IgD-negative memory B cell (primary cell): ENCODE data around the gene XXYLT1. TPM values are rescaled to one million over a fixed set of nuclear protein-coding genes. Genes with fewer than 3 reads are reported as not detected.

Experiments
- H3K27ac Mint-ChIP-seq, 3 donors: one replicate each; pipeline ENCODE4 v1.8.0; 2020 to 2022; ENCODE audit warnings: mild to moderate bottlenecking in 3 of 3, mixed read lengths in 3 of 3, moderate library complexity in 1 of 3
- H3K27me3 Mint-ChIP-seq: one replicate; pipeline ENCODE4 v1.8.0; 2021; ENCODE audit warnings: mixed read lengths
- H3K36me3 Mint-ChIP-seq: one replicate; pipeline ENCODE4 v1.8.0; 2020; ENCODE audit warnings: mild to moderate bottlenecking, mixed read lengths
- H3K4me1 Mint-ChIP-seq, 3 donors: one replicate each; pipeline ENCODE4 v1.8.0; 2020 to 2022; ENCODE audit warnings: mixed read lengths in 3 of 3, mild to moderate bottlenecking in 1 of 3
- H3K4me3 Mint-ChIP-seq, 4 donors: one replicate each; pipeline ENCODE4 v1.8.0; 2020 to 2022; ENCODE audit warnings: mild to moderate bottlenecking in 4 of 4, mixed read lengths in 4 of 4, moderate library complexity in 3 of 4
- H3K9me3 Mint-ChIP-seq, 3 donors: one replicate each; pipeline ENCODE4 v1.8.0; 2020 to 2021; ENCODE audit warnings: mixed read lengths in 3 of 3, mild to moderate bottlenecking in 1 of 3
- polyA plus RNA-seq: library from polyadenylated mRNA; unstranded; fragments of 300-500 nt; fragmentation: Illumina TruSeq; gene quantifications from one replicate; pipeline ENCODE4 v1.2.3, GENCODE V29; 2021

XXYLT1 gene
- polyA plus RNA-seq, 1 donor from 2014 or later: 5.2 TPM

DNA sequence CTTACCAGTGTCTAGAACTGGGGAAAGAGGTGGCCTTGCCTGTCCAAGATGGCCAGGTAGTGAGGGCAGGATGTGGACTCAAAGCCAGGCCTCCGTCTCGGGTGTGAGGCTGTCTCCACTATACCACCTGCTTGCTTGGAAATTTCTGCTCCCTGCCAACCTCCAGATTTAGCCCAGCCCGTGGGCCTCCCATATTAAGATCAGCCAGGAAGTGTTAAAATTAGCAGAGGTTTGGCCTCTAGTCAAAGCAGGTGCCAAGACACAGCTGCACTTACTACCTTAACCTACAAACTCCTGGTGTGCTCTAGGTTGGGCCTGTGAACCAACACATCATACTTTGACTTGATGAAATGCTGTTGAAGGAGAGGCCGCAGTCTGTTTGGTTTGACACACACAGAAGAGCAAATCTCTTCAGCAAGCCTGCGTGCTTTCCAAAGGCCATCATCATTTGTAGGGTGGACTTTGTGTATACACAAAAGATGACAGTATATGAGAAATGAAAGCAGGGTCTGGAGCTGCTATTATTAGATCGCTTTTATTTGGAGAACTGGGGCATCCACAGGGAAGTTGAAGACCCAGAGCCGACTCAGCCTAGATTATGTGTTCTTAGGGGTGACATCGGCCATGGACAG is 206.5 kb downstream of the XXYLT1 start:
- Mint-ChIP-seq H3K27ac (no peak overlapping the region), H3K9me3 (no peaks in the 10 kb centered on the region), H3K4me1 (peaks cover 10 to 19% (median 15%) of the 10 kb centered on the region in 3 donors), H3K4me3 (peak overlapping the region in 2 of 4 donors; percentile 82 to 90), H3K36me3 (peaks cover 10% of the 10 kb centered on the region), H3K27me3 (no peaks in the 10 kb centered on the region)

DNA sequence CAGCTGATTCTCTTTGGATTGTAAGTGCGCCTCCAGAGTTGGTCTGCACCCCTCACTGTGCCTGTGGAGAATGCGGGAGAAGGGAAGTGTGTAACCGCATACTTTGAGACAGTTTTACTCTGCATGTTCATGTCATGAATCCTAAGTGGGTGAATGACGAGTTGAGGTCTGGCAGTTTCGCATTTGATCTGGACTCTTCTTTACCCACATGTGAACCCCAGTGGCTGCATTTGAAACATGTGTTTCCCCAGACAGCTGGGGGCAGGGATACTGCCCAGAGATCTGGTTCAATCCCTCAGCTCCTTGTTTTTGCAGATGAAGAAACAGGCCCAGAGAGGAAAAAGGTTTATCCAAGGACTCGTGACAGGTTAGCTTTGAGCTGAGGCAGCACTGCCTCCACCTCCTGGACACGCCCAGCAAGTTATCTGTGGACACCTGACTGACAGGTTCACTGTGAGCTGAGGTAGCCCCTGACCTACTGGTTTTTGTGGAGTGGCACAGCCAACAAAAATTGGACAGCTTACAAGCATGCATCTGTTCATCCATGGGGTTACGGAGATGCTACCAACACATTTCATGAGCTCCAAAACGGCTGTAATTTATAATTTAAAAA is 207.3 kb downstream of the XXYLT1 start:
- H3K4me1 Mint-ChIP-seq: peaks cover 10 to 19% (median 15%) of the 10 kb centered on the region in 3 donors
- no peaks in the 10 kb centered on the region for H3K9me3 Mint-ChIP-seq
- H3K4me3 Mint-ChIP-seq: peak overlapping the region in 1 of 4 donors; percentile 67
- no peak overlapping the region for H3K27ac Mint-ChIP-seq
- no peaks in the 10 kb centered on the region for H3K27me3 Mint-ChIP-seq
- H3K36me3 Mint-ChIP-seq: peaks cover 6% of the 10 kb centered on the region

GRCh38 chr3:195062866-195063540 is 208.0 kb downstream of the XXYLT1 start:
- H3K36me3 Mint-ChIP-seq: peaks cover 3% of the 10 kb centered on the region

DNA sequence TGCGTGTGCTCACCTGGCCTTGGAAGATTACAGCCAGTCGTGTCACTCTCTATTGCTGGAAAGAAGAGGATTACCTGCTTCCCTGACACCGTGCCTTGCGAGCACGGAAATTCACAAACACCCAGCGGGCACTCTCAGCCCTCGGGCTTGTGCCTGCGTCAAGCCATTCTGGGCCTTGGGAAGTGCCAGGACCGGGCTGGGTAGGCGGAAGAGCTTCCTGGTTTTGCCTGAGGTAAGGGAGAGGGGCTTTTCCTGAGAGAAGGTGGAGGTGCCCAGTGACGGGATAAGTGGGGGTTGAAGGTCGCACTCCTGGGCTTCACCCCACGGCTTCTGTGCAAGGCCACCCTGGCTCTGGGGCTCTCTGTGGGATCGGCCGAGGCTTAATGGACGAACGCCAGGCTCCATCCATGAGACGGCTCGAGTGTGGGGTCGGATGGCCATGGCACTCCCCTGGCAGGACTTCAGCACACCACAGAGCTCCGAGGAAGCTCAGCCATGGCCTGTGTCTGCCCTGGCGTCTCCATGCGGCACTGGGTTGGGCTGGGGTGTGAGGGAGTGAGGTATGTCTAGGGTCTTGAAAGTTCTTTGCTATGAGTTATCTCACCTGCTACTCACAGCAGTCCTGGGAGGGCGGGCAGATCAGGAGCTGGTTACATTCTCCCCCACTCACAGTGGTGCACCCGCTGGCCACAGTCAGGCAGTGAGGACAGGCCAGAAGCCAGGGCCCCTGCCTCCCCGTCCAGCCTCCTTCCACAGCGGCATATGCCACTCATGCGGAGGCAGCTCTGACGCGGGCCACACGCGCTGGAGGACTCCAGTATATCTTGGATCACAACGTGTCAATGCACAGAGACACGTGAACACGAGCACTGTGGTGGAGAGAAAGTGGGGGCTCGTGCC is 209.0 kb downstream of the XXYLT1 start:
- Mint-ChIP-seq H3K4me1 (peaks cover 10 to 15% (median 15%) of the 10 kb centered on the region in 3 donors), H3K36me3 (peaks cover 2% of the 10 kb centered on the region), H3K4me3 (no peak overlapping the region), H3K27ac (peak overlapping the region in 1 of 3 donors; percentile 82), H3K9me3 (no peaks in the 10 kb centered on the region), H3K27me3 (no peaks in the 10 kb centered on the region)

More at GRCh38 chr3:195062866-195063540, 208.0 kb downstream of the XXYLT1 start:
- no peak overlapping the region for H3K27ac Mint-ChIP-seq
- H3K9me3 Mint-ChIP-seq: no peaks in the 10 kb centered on the region
- H3K27me3 Mint-ChIP-seq: no peaks in the 10 kb centered on the region
- H3K4me1 Mint-ChIP-seq: peaks cover 10 to 19% (median 15%) of the 10 kb centered on the region in 3 donors
- H3K4me3 Mint-ChIP-seq: peak overlapping the region in 1 of 4 donors; percentile 67

DNA sequence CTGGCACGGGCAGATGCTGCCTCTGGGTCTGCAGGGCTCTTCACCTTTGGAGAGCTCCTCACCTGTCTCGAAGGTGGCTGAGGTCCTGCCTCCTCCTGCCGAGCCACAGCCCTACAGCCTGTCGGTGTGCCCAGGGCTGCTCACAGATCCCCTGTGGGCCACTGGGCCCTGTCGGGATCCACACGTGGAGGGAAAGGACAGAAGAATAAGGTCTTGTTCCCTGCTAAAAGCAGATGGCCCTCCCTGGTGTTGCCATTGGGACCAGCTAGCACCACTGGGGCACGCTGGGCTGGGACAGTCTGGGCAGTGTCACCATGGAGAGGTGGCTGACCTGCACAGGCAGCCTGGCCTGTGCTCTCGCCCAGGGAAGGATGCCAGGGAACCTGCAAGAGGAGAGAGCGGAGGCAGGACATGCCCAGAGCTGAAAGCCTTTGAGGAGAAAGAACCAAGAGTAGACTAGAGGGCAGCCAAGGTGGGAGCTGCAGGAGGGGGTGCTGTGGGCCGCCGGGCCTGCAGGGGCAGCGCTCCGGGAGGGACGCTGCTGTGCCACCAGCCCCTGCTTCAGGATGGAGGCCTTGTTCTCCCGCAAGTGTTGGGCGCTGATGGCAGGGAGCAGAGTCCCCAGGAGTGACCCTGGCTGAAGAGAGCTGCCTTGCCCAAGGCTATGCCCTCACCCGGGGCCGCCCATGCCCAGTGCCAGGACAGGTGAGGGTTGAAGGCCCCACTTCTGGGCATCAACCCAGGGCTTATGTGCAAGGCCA is 210.2 kb downstream of the XXYLT1 start:
- Mint-ChIP-seq H3K9me3 (no peaks in the 10 kb centered on the region), H3K4me1 (peaks cover 10 to 15% (median 15%) of the 10 kb centered on the region in 3 donors), H3K27me3 (no peaks in the 10 kb centered on the region), H3K36me3 (peaks cover 2% of the 10 kb centered on the region), H3K27ac (no peak overlapping the region), H3K4me3 (no peak overlapping the region)

- Mint-ChIP-seq H3K27me3 (no peaks in the 10 kb centered on the region), H3K36me3 (peaks cover 2% of the 10 kb centered on the region), H3K4me1 (peaks cover 12 to 15% (median 14%) of the 10 kb centered on the region in 3 donors), H3K9me3 (no peaks in the 10 kb centered on the region), H3K27ac (no peak overlapping the region), H3K4me3 (no peak overlapping the region)
Observed at GRCh38 chr3:195060217-195060481, 210.8 kb downstream of the XXYLT1 start.

- Mint-ChIP-seq H3K36me3 (no peaks in the 10 kb centered on the region), H3K4me3 (peak overlapping the region in 1 of 4 donors; percentile 23), H3K9me3 (no peaks in the 10 kb centered on the region), H3K27ac (no peak overlapping the region), H3K4me1 (peaks cover 9 to 12% (median 10%) of the 10 kb centered on the region in 3 donors), H3K27me3 (peaks cover 3% of the 10 kb centered on the region)
Observed at GRCh38 chr3:195059471-195060216, 211.3 kb downstream of the XXYLT1 start.

- Mint-ChIP-seq H3K27me3 (peaks cover 3% of the 10 kb centered on the region), H3K27ac (peak overlapping the region in 1 of 3 donors; percentile 46), H3K36me3 (no peaks in the 10 kb centered on the region), H3K4me3 (no peak overlapping the region), H3K9me3 (no peaks in the 10 kb centered on the region), H3K4me1 (peaks cover 4 to 6% (median 6%) of the 10 kb centered on the region in 3 donors)
Observed at GRCh38 chr3:195059006-195059350, 212.0 kb downstream of the XXYLT1 start.

DNA sequence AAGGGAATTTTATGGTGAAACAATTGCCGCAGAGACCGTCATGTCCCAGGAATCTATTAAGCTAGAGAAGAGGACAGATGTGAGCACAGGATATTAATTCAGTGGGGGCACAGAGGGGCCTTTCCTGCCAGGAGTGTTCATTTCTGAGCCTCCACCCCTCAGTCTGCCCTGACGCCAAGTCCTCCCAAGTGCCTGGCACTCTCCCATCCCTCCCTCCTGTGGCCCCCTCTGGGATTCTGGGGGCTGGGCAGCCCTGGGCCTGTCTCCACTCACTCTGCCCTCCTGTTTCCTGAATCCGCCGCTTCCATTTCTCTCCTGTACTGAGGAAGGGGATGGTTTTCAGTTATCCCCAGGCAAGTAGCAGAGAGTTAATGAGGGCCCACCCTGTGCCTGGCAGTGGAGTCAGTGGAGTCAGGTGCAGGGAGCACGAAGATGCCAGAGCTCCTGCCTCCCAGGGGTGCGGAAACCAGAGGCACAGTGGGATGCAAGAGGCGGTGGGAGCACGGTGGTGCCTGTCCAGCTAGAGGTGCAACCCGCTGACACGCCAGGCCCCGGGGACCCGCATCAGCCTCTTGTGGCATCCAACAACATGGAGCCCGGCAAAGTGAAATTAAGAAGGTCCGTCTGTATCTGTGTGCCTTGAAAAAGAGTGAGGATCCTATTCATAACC is 212.5 kb downstream of the XXYLT1 start:
- no peak overlapping the region for H3K27ac Mint-ChIP-seq
- H3K27me3 Mint-ChIP-seq: peaks cover 3% of the 10 kb centered on the region
- no peak overlapping the region for H3K4me3 Mint-ChIP-seq

DNA sequence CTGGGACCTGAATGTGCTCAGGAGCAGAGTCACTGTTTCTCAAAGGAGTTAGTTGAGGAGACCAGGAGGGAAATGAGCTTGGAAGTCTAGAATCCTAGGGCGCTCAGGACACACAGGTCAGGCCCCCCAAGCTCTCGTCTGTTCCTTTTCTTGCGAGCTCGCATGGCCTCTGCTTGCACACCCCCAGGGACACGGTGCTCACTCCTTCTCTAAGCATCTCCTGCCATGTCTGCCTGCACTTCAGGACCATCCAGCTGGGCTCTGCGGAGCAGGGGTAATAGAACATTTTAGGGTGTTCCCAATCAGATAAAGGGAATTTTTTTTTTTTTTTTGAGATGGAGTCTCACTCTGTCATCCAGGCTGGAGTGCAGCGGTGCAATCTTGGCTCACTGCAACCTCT is 213.2 kb downstream of the XXYLT1 start:
- Mint-ChIP-seq H3K27ac (no peak overlapping the region), H3K36me3 (no peaks in the 10 kb centered on the region), H3K4me3 (no peak overlapping the region), H3K4me1 (peaks cover 0 to 7% (median 0%) of the 10 kb centered on the region in 3 donors), H3K9me3 (no peaks in the 10 kb centered on the region), H3K27me3 (peaks cover 3% of the 10 kb centered on the region)

More for the DNA sequence above, 212.5 kb downstream of the XXYLT1 start:
- H3K4me1 Mint-ChIP-seq: peaks cover 1 to 8% (median 3%) of the 10 kb centered on the region in 3 donors
- no peaks in the 10 kb centered on the region for H3K36me3 Mint-ChIP-seq
- H3K9me3 Mint-ChIP-seq: no peaks in the 10 kb centered on the region

GRCh38 chr3:195056506-195056905 is 214.5 kb downstream of the XXYLT1 start:
- Mint-ChIP-seq H3K27me3 (peaks cover 3% of the 10 kb centered on the region), H3K4me3 (no peak overlapping the region), H3K9me3 (no peaks in the 10 kb centered on the region), H3K4me1 (peaks cover 0 to 6% (median 0%) of the 10 kb centered on the region in 3 donors), H3K36me3 (peaks cover 1% of the 10 kb centered on the region), H3K27ac (no peak overlapping the region)

DNA sequence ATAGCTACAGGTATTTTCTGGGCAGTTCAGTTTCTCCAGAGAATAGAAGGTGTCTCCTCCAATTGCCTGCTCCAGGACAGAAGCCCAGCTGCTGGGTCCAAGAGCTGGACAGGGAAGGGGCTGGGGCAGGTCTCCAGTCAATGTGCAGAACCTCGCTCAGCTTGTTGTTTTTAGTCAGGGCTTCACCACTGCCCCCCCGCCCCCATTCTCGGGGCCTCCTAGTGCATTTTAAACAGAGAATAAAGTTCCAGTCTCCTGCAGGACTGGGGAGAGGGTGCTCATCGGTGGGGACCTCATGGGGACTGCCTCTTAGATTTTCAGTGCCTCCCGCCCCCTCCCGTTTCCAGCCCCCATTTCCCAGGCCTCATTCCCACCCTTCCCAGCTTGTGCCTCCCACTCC is 216.6 kb downstream of the XXYLT1 start:
- no peak overlapping the region for H3K27ac Mint-ChIP-seq
- H3K9me3 Mint-ChIP-seq: no peaks in the 10 kb centered on the region
- peaks cover 0 to 4% (median 0%) of the 10 kb centered on the region in 3 donors for H3K4me1 Mint-ChIP-seq
- peaks cover 3% of the 10 kb centered on the region for H3K27me3 Mint-ChIP-seq
- H3K36me3 Mint-ChIP-seq: peaks cover 1% of the 10 kb centered on the region
- no peak overlapping the region for H3K4me3 Mint-ChIP-seq

GRCh38 chr3:195052939-195053338 is 218.0 kb downstream of the XXYLT1 start:
- H3K27ac Mint-ChIP-seq: peak overlapping the region in 1 of 3 donors; percentile 1
- peaks cover 3% of the 10 kb centered on the region for H3K27me3 Mint-ChIP-seq
- peaks cover 0 to 4% (median 0%) of the 10 kb centered on the region in 3 donors for H3K4me1 Mint-ChIP-seq
- no peaks in the 10 kb centered on the region for H3K9me3 Mint-ChIP-seq
- no peak overlapping the region for H3K4me3 Mint-ChIP-seq
- peaks cover 3% of the 10 kb centered on the region for H3K36me3 Mint-ChIP-seq
